GM23338 (cell line): ENCODE measurements around the gene RAPGEF4. TPM values are rescaled to one million over a fixed set of nuclear protein-coding genes. Genes with fewer than 3 reads are reported as not detected.

ENCODE experiments used
- ATAC-seq: fragments of 200-7000 bp; cut with Tn5 transposase; 3 replicates; pipeline ENCODE4 v1.9.1; 2020
- DNase-seq: peaks from one replicate; pipeline ENCODE4 v3.0.0-alpha.2; 2015; ENCODE audit warnings: low spot score
- H2AFZ ChIP-seq: fragments of 200-600 bp; sonication (generic); 2 replicates; pipeline ENCODE4 v1.8.0; 2016; ENCODE audit warnings: antibody characterized with exemption, mild to moderate bottlenecking, moderate library complexity
- H3F3A ChIP-seq: fragments of 200-600 bp; sonication (generic); replicated peaks from 2 replicates; pipeline ENCODE4 v1.8.0; 2017; ENCODE audit warnings: antibody characterized with exemption, mixed run types, low read depth
- H3K27ac ChIP-seq: fragments of 200-600 bp; sonication (generic); 2 replicates; pipeline ENCODE4 v1.6.1; 2016; ENCODE audit warnings: low read depth
- H3K27me3 ChIP-seq: fragments of 200-600 bp; sonication (generic); 2 replicates; pipeline ENCODE4 v1.8.0; 2016; ENCODE audit warnings: mild to moderate bottlenecking, mixed run types, moderate library complexity; ENCODE audit not compliant: insufficient read depth
- H3K36me3 ChIP-seq: fragments of 200-600 bp; sonication (generic); 2 replicates; pipeline ENCODE4 v1.8.0; 2016; ENCODE audit warnings: mild to moderate bottlenecking; ENCODE audit not compliant: insufficient read depth
- H3K4me1 ChIP-seq: fragments of 200-600 bp; sonication (generic); 2 replicates; pipeline ENCODE4 v1.8.0; 2016; ENCODE audit warnings: mild to moderate bottlenecking, moderate library complexity; ENCODE audit not compliant: insufficient read depth
- H3K4me2 ChIP-seq: fragments of 200-600 bp; sonication (generic); 2 replicates; pipeline ENCODE4 v1.7.1; 2017; ENCODE audit warnings: mixed run types
- H3K4me3 ChIP-seq: fragments of 200-600 bp; sonication (generic); 2 replicates; pipeline ENCODE4 v1.6.1; 2016; ENCODE audit warnings: mixed run types
- H3K79me2 ChIP-seq: fragments of 200-600 bp; sonication (generic); replicated peaks from 2 replicates; pipeline ENCODE4 v1.8.0; 2017; ENCODE audit warnings: mild to moderate bottlenecking; ENCODE audit not compliant: insufficient read depth
- H3K9me2 ChIP-seq: fragments of 200-600 bp; sonication (generic); 2 replicates; pipeline ENCODE4 v1.8.0; 2017; ENCODE audit not compliant: insufficient read depth
- H4K20me1 ChIP-seq: fragments of 200-600 bp; sonication (generic); replicated peaks from 2 replicates; pipeline ENCODE4 v1.8.0; 2017; ENCODE audit warnings: mild to moderate bottlenecking; ENCODE audit not compliant: insufficient read depth
- H3K27ac Mint-ChIP-seq: 2 replicates; pipeline ENCODE4 v1.8.0; 2020; ENCODE audit warnings: inconsistent platforms, mild to moderate bottlenecking, moderate library complexity, mixed read lengths
- H3K27me3 Mint-ChIP-seq: 3 replicates; pipeline ENCODE4 v1.8.0; 2022; ENCODE audit warnings: low read depth, mild to moderate bottlenecking, moderate library complexity, mixed read lengths, inconsistent platforms; ENCODE audit not compliant: insufficient read depth, poor library complexity
- H3K36me3 Mint-ChIP-seq: 3 replicates; pipeline ENCODE4 v1.8.0; 2021; ENCODE audit warnings: low read depth, mild to moderate bottlenecking, inconsistent platforms, moderate library complexity, mixed read lengths
- H3K4me1 Mint-ChIP-seq: 3 replicates; pipeline ENCODE4 v1.8.0; 2020; ENCODE audit warnings: mild to moderate bottlenecking, inconsistent platforms, mixed read lengths
- H3K4me3 Mint-ChIP-seq: 3 replicates; pipeline ENCODE4 v1.8.0; 2021; ENCODE audit warnings: moderate library complexity, mild to moderate bottlenecking, inconsistent platforms, mixed read lengths
- H3K9me3 Mint-ChIP-seq: 3 replicates; pipeline ENCODE4 v1.8.0; 2020; ENCODE audit warnings: moderate library complexity, mild to moderate bottlenecking, inconsistent platforms, mixed read lengths
- CREB1 ChIP-seq: fragments of 250-450 bp; sonication (Bioruptor Pico); IDR thresholded peaks from 2 replicates; pipeline ENCODE4 v1.5.0; 2020; ENCODE audit warnings: low read depth, mild to moderate bottlenecking, moderate library complexity
- EZH2 ChIP-seq: fragments of 200-600 bp; sonication (generic); IDR thresholded peaks from one replicate; pipeline ENCODE4 v1.8.0; 2017; ENCODE audit warnings: antibody characterized with exemption, mild to moderate bottlenecking, low read depth; ENCODE audit not compliant: unreplicated experiment
- EZH2phosphoT487 ChIP-seq: fragments of 200-600 bp; sonication (generic); IDR thresholded peaks from one replicate; pipeline ENCODE4 v1.8.1; 2018; ENCODE audit warnings: antibody characterized with exemption; ENCODE audit not compliant: unreplicated experiment
- JUNB ChIP-seq: IDR thresholded peaks from one replicate; pipeline ENCODE4 v1.6.1; 2016; ENCODE audit warnings: antibody characterized with exemption; ENCODE audit not compliant: unreplicated experiment
- NANOG ChIP-seq: IDR thresholded peaks from 2 replicates; pipeline ENCODE4 v1.6.1; 2016; ENCODE audit warnings: antibody characterized with exemption, borderline replicate concordance
- POLR2AphosphoS5 ChIP-seq: IDR thresholded peaks from 2 replicates; pipeline ENCODE4 v1.6.1; 2016; ENCODE audit warnings: antibody characterized with exemption, low read depth
- STAT1 ChIP-seq: IDR thresholded peaks from one replicate; pipeline ENCODE4 v1.6.1; 2016; ENCODE audit warnings: antibody characterized with exemption; ENCODE audit not compliant: unreplicated experiment
- ZNF114 ChIP-seq: fragments of 250-450 bp; sonication (Bioruptor Pico); IDR thresholded peaks from 2 replicates; pipeline ENCODE4 v1.5.0; 2020; ENCODE audit warnings: mild to moderate bottlenecking, moderate library complexity
- ZNF331 ChIP-seq: fragments of 250-450 bp; sonication (Bioruptor Pico); IDR thresholded peaks from 2 replicates; pipeline ENCODE4 v1.5.0; 2020; ENCODE audit warnings: low read depth, mild to moderate bottlenecking, moderate library complexity
- polyA plus RNA-seq: library from polyadenylated mRNA; unstranded; fragments of >200 nt; fragmentation: Nextera tagmentation; extraction: Ambion mirVana; gene quantifications from 2 replicates; pipeline ENCODE4 v1.2.1, GENCODE V29; 2016
- total RNA-seq: library from RNA; depleted of rRNA; stranded (reverse); fragments of >200 nt; shearing (Covaris generic); gene quantifications from 2 replicates; pipeline ENCODE4 v1.2.3, GENCODE V29; 2014
- TF ChIP-seq, protein P1 (sequence below): fragments of 250-450 bp; sonication (Bioruptor Pico); IDR thresholded peaks from 2 replicates; pipeline ENCODE4 v1.5.0; 2020; ENCODE audit warnings: mild to moderate bottlenecking, moderate library complexity
- TF ChIP-seq, protein P2 (sequence below): IDR thresholded peaks from 2 replicates; pipeline ENCODE4 v1.6.1; 2016; ENCODE audit warnings: antibody characterized with exemption
- TF ChIP-seq, protein P3 (sequence below): IDR thresholded peaks from one replicate; pipeline ENCODE4 v1.6.1; 2018; ENCODE audit warnings: antibody characterized with exemption; ENCODE audit not compliant: unreplicated experiment
- TF ChIP-seq, protein P4 (sequence below), 2 experiments: fragments of 200-600 bp in 1 of 2; sonication (generic) in 1 of 2; conservative IDR thresholded peaks; 2 replicates each; pipeline versions ENCODE4 v1.5.1 to v1.6.1; 2016 to 2017; ENCODE audit warnings: antibody characterized with exemption in 2 of 2, low read depth in 2 of 2, mild to moderate bottlenecking in 2 of 2, moderate library complexity in 1 of 2

RAPGEF4 gene
- total and polyA plus RNA-seq, 2 experiments from 2014 or later = 1.7 to 4.7 TPM

DNA sequence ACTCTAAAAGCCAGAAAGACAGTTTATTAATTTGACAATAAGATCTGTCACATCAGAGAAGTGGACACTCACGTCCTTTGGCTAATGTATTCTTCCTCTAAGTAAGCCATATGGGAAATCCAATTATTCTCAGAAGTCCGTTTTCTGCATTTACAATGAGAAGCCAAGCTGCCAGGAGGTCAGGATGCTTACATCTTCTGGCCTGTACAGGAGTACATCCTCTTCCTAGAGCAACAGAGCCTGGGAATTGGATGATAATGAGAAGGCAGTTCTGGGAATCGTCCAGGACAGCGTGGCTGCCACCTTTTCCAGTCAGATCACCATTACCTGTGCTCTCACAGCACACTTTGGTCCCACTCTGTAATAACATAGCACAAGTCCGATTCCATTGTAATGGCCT is 5.2 kb downstream of the RAPGEF4 start:
- Mint-ChIP-seq H3K27me3 (peaks cover 19% of the 10 kb centered on the region), H3K4me3 (no peak overlapping the region), H3K36me3 (peaks cover 7% of the 10 kb centered on the region; the same call in 2 of the 3 replicates), H3K9me3 (peaks cover 7% of the 10 kb centered on the region; the same call in 2 of the 3 replicates), H3K27ac (no peak overlapping the region), H3K4me1 (peaks cover 12% of the 10 kb centered on the region)
- H4K20me1 ChIP-seq = no peaks in the 10 kb centered on the region
- H3K4me3 ChIP-seq = no peak overlapping the region
- H3F3A ChIP-seq = no peaks in the 10 kb centered on the region
- H3K4me2 ChIP-seq = no peak overlapping the region
- H3K4me1 ChIP-seq = peaks cover 16% of the 10 kb centered on the region
- no peak overlapping the region for H2AFZ ChIP-seq
- TF ChIP-seq, protein P1, sequence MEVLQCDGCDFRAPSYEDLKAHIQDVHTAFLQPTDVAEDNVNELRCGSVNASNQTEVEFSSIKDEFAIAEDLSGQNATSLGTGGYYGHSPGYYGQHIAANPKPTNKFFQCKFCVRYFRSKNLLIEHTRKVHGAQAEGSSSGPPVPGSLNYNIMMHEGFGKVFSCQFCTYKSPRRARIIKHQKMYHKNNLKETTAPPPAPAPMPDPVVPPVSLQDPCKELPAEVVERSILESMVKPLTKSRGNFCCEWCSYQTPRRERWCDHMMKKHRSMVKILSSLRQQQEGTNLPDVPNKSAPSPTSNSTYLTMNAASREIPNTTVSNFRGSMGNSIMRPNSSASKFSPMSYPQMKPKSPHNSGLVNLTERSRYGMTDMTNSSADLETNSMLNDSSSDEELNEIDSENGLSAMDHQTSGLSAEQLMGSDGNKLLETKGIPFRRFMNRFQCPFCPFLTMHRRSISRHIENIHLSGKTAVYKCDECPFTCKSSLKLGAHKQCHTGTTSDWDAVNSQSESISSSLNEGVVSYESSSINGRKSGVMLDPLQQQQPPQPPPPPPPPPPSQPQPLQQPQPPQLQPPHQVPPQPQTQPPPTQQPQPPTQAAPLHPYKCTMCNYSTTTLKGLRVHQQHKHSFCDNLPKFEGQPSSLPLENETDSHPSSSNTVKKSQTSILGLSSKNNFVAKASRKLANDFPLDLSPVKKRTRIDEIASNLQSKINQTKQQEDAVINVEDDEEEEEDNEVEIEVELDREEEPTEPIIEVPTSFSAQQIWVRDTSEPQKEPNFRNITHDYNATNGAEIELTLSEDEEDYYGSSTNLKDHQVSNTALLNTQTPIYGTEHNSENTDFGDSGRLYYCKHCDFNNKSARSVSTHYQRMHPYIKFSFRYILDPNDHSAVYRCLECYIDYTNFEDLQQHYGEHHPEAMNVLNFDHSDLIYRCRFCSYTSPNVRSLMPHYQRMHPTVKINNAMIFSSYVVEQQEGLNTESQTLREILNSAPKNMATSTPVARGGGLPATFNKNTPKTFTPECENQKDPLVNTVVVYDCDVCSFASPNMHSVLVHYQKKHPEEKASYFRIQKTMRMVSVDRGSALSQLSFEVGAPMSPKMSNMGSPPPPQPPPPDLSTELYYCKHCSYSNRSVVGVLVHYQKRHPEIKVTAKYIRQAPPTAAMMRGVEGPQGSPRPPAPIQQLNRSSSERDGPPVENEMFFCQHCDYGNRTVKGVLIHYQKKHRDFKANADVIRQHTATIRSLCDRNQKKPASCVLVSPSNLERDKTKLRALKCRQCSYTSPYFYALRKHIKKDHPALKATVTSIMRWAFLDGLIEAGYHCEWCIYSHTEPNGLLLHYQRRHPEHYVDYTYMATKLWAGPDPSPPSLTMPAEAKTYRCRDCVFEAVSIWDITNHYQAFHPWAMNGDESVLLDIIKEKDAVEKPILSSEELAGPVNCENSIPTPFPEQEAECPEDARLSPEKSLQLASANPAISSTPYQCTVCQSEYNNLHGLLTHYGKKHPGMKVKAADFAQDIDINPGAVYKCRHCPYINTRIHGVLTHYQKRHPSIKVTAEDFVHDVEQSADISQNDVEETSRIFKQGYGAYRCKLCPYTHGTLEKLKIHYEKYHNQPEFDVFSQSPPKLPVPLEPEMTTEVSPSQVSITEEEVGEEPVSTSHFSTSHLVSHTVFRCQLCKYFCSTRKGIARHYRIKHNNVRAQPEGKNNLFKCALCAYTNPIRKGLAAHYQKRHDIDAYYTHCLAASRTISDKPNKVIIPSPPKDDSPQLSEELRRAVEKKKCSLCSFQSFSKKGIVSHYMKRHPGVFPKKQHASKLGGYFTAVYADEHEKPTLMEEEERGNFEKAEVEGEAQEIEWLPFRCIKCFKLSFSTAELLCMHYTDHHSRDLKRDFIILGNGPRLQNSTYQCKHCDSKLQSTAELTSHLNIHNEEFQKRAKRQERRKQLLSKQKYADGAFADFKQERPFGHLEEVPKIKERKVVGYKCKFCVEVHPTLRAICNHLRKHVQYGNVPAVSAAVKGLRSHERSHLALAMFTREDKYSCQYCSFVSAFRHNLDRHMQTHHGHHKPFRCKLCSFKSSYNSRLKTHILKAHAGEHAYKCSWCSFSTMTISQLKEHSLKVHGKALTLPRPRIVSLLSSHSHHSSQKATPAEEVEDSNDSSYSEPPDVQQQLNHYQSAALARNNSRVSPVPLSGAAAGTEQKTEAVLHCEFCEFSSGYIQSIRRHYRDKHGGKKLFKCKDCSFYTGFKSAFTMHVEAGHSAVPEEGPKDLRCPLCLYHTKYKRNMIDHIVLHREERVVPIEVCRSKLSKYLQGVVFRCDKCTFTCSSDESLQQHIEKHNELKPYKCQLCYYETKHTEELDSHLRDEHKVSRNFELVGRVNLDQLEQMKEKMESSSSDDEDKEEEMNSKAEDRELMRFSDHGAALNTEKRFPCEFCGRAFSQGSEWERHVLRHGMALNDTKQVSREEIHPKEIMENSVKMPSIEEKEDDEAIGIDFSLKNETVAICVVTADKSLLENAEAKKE (CRISPR knock-in tag) = no peak
- no peak for TF ChIP-seq ZNF331 (CRISPR knock-in tag)
- TF ChIP-seq EZH2phosphoT487 = no peak
- no peak for TF ChIP-seq CREB1
- TF ChIP-seq NANOG = no peak
- TF ChIP-seq EZH2 = no peak
- TF ChIP-seq, protein P2, sequence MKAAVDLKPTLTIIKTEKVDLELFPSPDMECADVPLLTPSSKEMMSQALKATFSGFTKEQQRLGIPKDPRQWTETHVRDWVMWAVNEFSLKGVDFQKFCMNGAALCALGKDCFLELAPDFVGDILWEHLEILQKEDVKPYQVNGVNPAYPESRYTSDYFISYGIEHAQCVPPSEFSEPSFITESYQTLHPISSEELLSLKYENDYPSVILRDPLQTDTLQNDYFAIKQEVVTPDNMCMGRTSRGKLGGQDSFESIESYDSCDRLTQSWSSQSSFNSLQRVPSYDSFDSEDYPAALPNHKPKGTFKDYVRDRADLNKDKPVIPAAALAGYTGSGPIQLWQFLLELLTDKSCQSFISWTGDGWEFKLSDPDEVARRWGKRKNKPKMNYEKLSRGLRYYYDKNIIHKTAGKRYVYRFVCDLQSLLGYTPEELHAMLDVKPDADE = no peak
- no peak for TF ChIP-seq ZNF114 (CRISPR knock-in tag)
- TF ChIP-seq, protein P3, sequence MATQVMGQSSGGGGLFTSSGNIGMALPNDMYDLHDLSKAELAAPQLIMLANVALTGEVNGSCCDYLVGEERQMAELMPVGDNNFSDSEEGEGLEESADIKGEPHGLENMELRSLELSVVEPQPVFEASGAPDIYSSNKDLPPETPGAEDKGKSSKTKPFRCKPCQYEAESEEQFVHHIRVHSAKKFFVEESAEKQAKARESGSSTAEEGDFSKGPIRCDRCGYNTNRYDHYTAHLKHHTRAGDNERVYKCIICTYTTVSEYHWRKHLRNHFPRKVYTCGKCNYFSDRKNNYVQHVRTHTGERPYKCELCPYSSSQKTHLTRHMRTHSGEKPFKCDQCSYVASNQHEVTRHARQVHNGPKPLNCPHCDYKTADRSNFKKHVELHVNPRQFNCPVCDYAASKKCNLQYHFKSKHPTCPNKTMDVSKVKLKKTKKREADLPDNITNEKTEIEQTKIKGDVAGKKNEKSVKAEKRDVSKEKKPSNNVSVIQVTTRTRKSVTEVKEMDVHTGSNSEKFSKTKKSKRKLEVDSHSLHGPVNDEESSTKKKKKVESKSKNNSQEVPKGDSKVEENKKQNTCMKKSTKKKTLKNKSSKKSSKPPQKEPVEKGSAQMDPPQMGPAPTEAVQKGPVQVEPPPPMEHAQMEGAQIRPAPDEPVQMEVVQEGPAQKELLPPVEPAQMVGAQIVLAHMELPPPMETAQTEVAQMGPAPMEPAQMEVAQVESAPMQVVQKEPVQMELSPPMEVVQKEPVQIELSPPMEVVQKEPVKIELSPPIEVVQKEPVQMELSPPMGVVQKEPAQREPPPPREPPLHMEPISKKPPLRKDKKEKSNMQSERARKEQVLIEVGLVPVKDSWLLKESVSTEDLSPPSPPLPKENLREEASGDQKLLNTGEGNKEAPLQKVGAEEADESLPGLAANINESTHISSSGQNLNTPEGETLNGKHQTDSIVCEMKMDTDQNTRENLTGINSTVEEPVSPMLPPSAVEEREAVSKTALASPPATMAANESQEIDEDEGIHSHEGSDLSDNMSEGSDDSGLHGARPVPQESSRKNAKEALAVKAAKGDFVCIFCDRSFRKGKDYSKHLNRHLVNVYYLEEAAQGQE = no peak
- no peak for TF ChIP-seq JUNB
- no peak for TF ChIP-seq STAT1
- TF ChIP-seq, protein P4, sequence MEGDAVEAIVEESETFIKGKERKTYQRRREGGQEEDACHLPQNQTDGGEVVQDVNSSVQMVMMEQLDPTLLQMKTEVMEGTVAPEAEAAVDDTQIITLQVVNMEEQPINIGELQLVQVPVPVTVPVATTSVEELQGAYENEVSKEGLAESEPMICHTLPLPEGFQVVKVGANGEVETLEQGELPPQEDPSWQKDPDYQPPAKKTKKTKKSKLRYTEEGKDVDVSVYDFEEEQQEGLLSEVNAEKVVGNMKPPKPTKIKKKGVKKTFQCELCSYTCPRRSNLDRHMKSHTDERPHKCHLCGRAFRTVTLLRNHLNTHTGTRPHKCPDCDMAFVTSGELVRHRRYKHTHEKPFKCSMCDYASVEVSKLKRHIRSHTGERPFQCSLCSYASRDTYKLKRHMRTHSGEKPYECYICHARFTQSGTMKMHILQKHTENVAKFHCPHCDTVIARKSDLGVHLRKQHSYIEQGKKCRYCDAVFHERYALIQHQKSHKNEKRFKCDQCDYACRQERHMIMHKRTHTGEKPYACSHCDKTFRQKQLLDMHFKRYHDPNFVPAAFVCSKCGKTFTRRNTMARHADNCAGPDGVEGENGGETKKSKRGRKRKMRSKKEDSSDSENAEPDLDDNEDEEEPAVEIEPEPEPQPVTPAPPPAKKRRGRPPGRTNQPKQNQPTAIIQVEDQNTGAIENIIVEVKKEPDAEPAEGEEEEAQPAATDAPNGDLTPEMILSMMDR (conservative IDR thresholded peaks at IDR 0.05; ENCODE audit: low read depth in 2 of 2) = no peak
- TF ChIP-seq POLR2AphosphoS5 = no peak
- H3K27ac ChIP-seq = no peak overlapping the region
- H3K36me3 ChIP-seq = no peaks in the 10 kb centered on the region
- DNase-seq (no peak), ATAC-seq (no peak)
- no peaks in the 10 kb centered on the region for H3K9me2 ChIP-seq
- H3K27me3 ChIP-seq = peaks cover 24% of the 10 kb centered on the region
- H3K79me2 ChIP-seq = no peaks in the 10 kb centered on the region
